SK-N-SH (cell line): ENCODE measurements around the gene SCO1. TPM values are rescaled to one million over a fixed set of nuclear protein-coding genes. Genes with fewer than 3 reads are reported as not detected.

Experiments
- ELF1 ChIP-seq: IDR thresholded peaks from 2 replicates; pipeline ENCODE4 v1.4.0; 2012
- FOXM1 ChIP-seq: IDR thresholded peaks from 2 replicates; pipeline ENCODE4 v1.4.0; 2012; ENCODE audit warnings: low read depth, mild to moderate bottlenecking
- MXI1 ChIP-seq: IDR thresholded peaks from 2 replicates; pipeline ENCODE4 v1.6.1; 2012; ENCODE audit warnings: mild to moderate bottlenecking, low read depth, low read length, improper control_type of control experiment
- SIN3A ChIP-seq: IDR thresholded peaks from 2 replicates; pipeline ENCODE4 v1.6.1; 2012; ENCODE audit warnings: low read depth, mild to moderate bottlenecking, low read length, moderate library complexity, borderline replicate concordance
- SMC3 ChIP-seq: IDR thresholded peaks from 2 replicates; pipeline ENCODE4 v1.6.1; 2012; ENCODE audit warnings: low read depth, low read length, improper control_type of control experiment
- polyA plus RNA-seq, 3 experiments: library from polyadenylated mRNA; depleted of rRNA; stranded (reverse); fragments of >200 nt; gene quantifications; 2 replicates each; pipeline ENCODE4 v1.2.3, GENCODE V29; 2012
- TF ChIP-seq, protein P1 (sequence below): IDR thresholded peaks from 2 replicates; pipeline ENCODE4 v1.6.1; 2012; ENCODE audit warnings: mild to moderate bottlenecking, low read depth, low read length, moderate library complexity

Gene SCO1
- polyA plus RNA-seq, 1 of the 3 experiments (the other 2 are of a cell fraction) = 28.6 TPM

DNA sequence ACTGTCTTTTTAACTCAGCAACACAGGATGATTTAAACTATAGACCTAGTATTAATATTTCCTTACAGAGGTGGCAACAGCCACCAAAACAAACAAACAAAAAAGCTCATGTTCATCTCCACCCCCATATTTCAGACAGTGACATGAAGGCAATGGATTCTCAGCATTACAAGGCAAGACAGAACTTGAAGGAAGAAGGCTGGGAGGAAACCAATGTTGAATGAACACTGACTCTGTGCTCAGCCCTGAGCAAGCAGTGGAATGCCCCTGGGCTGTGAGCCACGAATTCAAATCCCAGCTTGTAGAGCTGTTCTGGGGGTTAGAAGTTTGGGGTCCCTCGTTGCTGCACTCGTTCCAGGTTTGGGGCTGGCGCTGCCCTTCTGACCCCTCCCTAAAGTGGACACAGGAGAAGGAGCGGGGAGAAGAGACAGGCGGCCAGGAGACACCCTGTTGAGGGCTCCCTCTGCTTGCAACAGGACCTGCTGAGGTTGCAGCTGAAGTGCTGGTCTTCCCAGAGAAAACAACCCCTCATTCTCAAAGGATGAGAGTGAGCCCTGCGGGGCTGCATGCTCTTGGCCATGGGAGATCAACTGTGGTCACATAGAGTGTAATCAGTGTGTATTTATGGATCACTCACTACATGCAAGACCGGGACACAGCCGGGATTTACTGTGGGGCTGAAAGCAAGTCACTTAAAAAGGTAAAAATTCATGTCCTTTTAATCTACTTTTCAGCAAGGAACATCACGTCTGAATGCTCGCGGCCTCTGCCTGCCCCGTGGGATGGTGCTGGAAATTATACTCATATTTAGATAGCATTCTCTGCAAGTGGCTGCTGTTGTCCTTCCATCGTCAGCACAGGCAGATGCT lies 74.5 kb downstream of the SCO1 start (continued):
- TF ChIP-seq, protein P1, sequence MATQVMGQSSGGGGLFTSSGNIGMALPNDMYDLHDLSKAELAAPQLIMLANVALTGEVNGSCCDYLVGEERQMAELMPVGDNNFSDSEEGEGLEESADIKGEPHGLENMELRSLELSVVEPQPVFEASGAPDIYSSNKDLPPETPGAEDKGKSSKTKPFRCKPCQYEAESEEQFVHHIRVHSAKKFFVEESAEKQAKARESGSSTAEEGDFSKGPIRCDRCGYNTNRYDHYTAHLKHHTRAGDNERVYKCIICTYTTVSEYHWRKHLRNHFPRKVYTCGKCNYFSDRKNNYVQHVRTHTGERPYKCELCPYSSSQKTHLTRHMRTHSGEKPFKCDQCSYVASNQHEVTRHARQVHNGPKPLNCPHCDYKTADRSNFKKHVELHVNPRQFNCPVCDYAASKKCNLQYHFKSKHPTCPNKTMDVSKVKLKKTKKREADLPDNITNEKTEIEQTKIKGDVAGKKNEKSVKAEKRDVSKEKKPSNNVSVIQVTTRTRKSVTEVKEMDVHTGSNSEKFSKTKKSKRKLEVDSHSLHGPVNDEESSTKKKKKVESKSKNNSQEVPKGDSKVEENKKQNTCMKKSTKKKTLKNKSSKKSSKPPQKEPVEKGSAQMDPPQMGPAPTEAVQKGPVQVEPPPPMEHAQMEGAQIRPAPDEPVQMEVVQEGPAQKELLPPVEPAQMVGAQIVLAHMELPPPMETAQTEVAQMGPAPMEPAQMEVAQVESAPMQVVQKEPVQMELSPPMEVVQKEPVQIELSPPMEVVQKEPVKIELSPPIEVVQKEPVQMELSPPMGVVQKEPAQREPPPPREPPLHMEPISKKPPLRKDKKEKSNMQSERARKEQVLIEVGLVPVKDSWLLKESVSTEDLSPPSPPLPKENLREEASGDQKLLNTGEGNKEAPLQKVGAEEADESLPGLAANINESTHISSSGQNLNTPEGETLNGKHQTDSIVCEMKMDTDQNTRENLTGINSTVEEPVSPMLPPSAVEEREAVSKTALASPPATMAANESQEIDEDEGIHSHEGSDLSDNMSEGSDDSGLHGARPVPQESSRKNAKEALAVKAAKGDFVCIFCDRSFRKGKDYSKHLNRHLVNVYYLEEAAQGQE = no peak
- TF ChIP-seq SMC3 (no peak), SIN3A (no peak), MXI1 (no peak), ELF1 (no peak), FOXM1 (no peak)

Other genes starting within 250 kb of the SCO1 start
- not detected in 2 replicates for gene MYH4, start 228.0 kb downstream of the SCO1 start, polyA plus RNA-seq (2012; rRNA removed)
- gene MYH1, start 179.0 kb downstream of the SCO1 start, polyA plus RNA-seq (2012; rRNA removed) = 0.03 and 0.06 TPM in 2 replicates
- 0.10 and 0.19 TPM in 2 replicates for gene MYH2, start 147.9 kb downstream of the SCO1 start, polyA plus RNA-seq (2012; rRNA removed)
- gene MYH3, start 40.2 kb downstream of the SCO1 start, polyA plus RNA-seq (2012; rRNA removed) = 2.7 and 3.4 TPM in 2 replicates
- 7.6 and 10.8 TPM in 2 replicates for gene ADPRM, start 61 bp upstream of the SCO1 start, polyA plus RNA-seq (2012; rRNA removed)
- gene TMEM220, start 32.5 kb upstream of the SCO1 start, polyA plus RNA-seq (2012; rRNA removed) = 2.7 and 3.1 TPM in 2 replicates
- gene TMEM238L, start 106.6 kb upstream of the SCO1 start, polyA plus RNA-seq (2012; rRNA removed) = not detected in 2 replicates
- gene PIRT, start 140.6 kb upstream of the SCO1 start, polyA plus RNA-seq (2012; rRNA removed) = not detected in 2 replicates